Measurements from ENCODE around the gene C1QTNF12.

The C1QTNF12 gene

GRCh38 chr1:1210726-1211540 is 35.6 kb downstream of the C1QTNF12 start:
- H2BK5ac ChIP-seq (ENCODE audit: low read depth, low read length, poor library complexity, severe bottlenecking) = no peak overlapping the region
- 94% methylated on average over 30 of the region's 31 CpGs for WGBS
- no peak overlapping the region for H3K4me3 ChIP-seq (ENCODE audit: insufficient read depth in 1 of 2, low read depth in 1 of 2, low read length in 2 of 2)
- no peak overlapping the region for H4K8ac ChIP-seq (ENCODE audit: low read length)
- H3K4me2 ChIP-seq (ENCODE audit: low read length, poor library complexity, severe bottlenecking) = no peak overlapping the region
- H2BK120ac ChIP-seq (ENCODE audit: low read depth, low read length) = no peak overlapping the region
- no peak overlapping the region for H3K18ac ChIP-seq (ENCODE audit: low read depth in 1 of 2, low read length in 2 of 2)
- peaks cover 0 to 21% of the 10 kb centered on the region in 2 experiments for H3K27me3 ChIP-seq (ENCODE audit: control insufficient read depth in 1 of 2, insufficient read depth in 1 of 2, low read length in 2 of 2)
- H2BK15ac ChIP-seq (ENCODE audit: low read depth, poor library complexity, severe bottlenecking) = no peak overlapping the region
- no peak overlapping the region for H3K4ac ChIP-seq (ENCODE audit: low read depth in 1 of 2, low read length in 2 of 2)
- H3K14ac ChIP-seq (ENCODE audit: low read length in 2 of 2) = no peak overlapping the region
- no peak overlapping the region for H2BK12ac ChIP-seq (ENCODE audit: low read length in 2 of 2)
- H2AK5ac ChIP-seq (ENCODE audit: low read length, severe bottlenecking) = no peak overlapping the region
- DNase-seq = no peak
- no peaks in the 10 kb centered on the region for H3K9me3 ChIP-seq (ENCODE audit: control insufficient read depth, low read length)
- peaks cover 3 to 15% of the 10 kb centered on the region in 2 experiments for H3K36me3 ChIP-seq (ENCODE audit: control insufficient read depth in 1 of 2, insufficient read depth in 2 of 2, low read depth in 1 of 2, low read length in 2 of 2)
- H3K4me1 ChIP-seq (ENCODE audit: control insufficient read depth, insufficient read depth, low read depth, low read length) = peaks cover 67% of the 10 kb centered on the region
- H3K27ac ChIP-seq (ENCODE audit: low read length, poor library complexity, severe bottlenecking) = no peak overlapping the region
- H3K23ac ChIP-seq (ENCODE audit: low read length in 2 of 2) = no peak overlapping the region
- no peak overlapping the region for H4K91ac ChIP-seq (ENCODE audit: low read length)
- H2AFZ ChIP-seq (ENCODE audit: low read depth, low read length) = no peak overlapping the region
- peaks cover 6% of the 10 kb centered on the region for H3K79me1 ChIP-seq (replicated peaks; ENCODE audit: low read length, poor library complexity, severe bottlenecking)
- no peak overlapping the region for H3K9ac ChIP-seq (ENCODE audit: low read length)

DNA sequence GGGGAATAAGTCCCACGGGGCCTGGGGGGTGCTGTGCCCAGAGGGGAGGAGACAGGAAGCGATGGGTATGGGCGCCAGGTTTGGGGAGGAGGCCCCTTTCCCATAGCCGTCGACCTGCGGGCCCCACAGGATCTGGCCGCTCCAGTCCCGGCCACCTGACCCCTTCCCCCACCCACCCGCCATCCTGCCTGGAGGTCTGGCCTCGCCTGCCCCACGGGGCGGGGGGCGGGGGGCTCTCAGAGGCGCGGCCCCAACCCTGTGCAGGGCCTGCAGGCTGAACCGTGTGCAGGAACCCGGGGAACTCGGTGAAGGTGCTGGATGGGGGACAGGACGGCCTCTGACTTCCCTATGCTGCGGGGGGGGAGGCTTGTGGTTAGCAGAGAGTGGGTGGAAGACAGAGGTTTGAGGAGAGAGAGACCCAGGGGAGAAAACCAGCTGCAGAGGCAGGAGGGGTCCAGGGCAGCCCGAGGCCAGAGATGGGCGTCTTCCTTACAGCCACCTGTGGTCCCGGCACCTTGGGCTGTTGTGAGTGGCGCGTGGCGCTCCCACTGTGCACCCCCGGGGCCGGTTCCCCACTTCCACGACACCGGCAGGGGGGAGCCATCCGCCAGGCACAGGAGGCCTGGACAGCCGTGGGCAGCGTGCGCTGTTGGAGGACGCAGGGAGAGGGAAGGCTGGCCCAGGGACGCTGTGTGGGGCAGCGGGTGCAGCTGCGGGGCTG is 37.6 kb downstream of the C1QTNF12 start:
- Histone ChIP-seq H3K4me2 (ENCODE audit: low read length, poor library complexity, severe bottlenecking) (peak overlapping the region; percentile 7), H3K18ac (ENCODE audit: low read depth in 1 of 2, low read length in 2 of 2) (peak overlapping the region; percentile 45 to 88), H2BK5ac (ENCODE audit: low read depth, low read length, poor library complexity, severe bottlenecking) (no peak overlapping the region), H3K9ac (ENCODE audit: low read length) (peak overlapping the region; percentile 75), H3K36me3 (ENCODE audit: control insufficient read depth in 1 of 2, insufficient read depth in 2 of 2, low read depth in 1 of 2, low read length in 2 of 2) (peaks cover 0 to 4% of the 10 kb centered on the region in 2 experiments), H3K9me3 (ENCODE audit: control insufficient read depth, low read length) (no peaks in the 10 kb centered on the region), H3K23ac (ENCODE audit: low read length in 2 of 2) (no peak overlapping the region), H2AK5ac (ENCODE audit: low read length, severe bottlenecking) (peak overlapping the region; percentile 79), H3K14ac (ENCODE audit: low read length in 2 of 2) (peak overlapping the region in 1 of 2 experiments; percentile 13), H2AFZ (ENCODE audit: low read depth, low read length) (peak overlapping the region; percentile 42), H3K4me1 (ENCODE audit: control insufficient read depth, insufficient read depth, low read depth, low read length) (peaks cover 67% of the 10 kb centered on the region), H2BK120ac (ENCODE audit: low read depth, low read length) (no peak overlapping the region), H2BK12ac (ENCODE audit: low read length in 2 of 2) (no peak overlapping the region), H4K8ac (ENCODE audit: low read length) (no peak overlapping the region), H3K4ac (ENCODE audit: low read depth in 1 of 2, low read length in 2 of 2) (no peak overlapping the region), H3K79me1 (replicated peaks; ENCODE audit: low read length, poor library complexity, severe bottlenecking) (peaks cover under 1% of the 10 kb centered on the region), H2BK15ac (ENCODE audit: low read depth, poor library complexity, severe bottlenecking) (no peak overlapping the region), H4K91ac (ENCODE audit: low read length) (no peak overlapping the region), H3K4me3 (ENCODE audit: insufficient read depth in 1 of 2, low read depth in 1 of 2, low read length in 2 of 2) (peak overlapping the region in 1 of 2 experiments; percentile 65), H3K27ac (ENCODE audit: low read length, poor library complexity, severe bottlenecking) (no peak overlapping the region), H3K27me3 (ENCODE audit: control insufficient read depth in 1 of 2, insufficient read depth in 1 of 2, low read length in 2 of 2) (peaks cover 0 to 40% of the 10 kb centered on the region in 2 experiments)
- no peak for DNase-seq
- WGBS = 88% methylated on average over 31 of the region's 38 CpGs

DNA sequence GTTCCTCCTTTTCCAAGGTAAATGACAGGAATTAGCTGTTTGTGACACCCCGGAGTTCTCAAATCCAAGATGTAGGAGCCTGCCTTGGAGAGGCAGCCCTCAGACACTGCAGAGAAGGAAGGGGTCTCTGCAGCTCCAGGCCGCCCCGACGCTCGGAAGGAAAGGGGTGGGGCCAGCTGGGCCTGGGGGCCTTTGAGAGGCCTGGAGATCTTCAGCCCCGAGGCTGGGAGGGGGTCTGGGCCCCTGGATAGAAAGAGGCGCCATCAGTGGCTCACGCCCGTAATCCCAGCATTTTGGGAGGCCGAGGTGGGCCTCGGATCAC is 39.0 kb downstream of the C1QTNF12 start:
- no peak overlapping the region for H2AK5ac ChIP-seq (ENCODE audit: low read length, severe bottlenecking)
- H2BK15ac ChIP-seq (ENCODE audit: low read depth, poor library complexity, severe bottlenecking) = no peak overlapping the region
- H3K4me3 ChIP-seq (ENCODE audit: insufficient read depth in 1 of 2, low read depth in 1 of 2, low read length in 2 of 2) = no peak overlapping the region
- no peak overlapping the region for H3K23ac ChIP-seq (ENCODE audit: low read length in 2 of 2)
- peaks cover 0 to 52% of the 10 kb centered on the region in 2 experiments for H3K27me3 ChIP-seq (ENCODE audit: control insufficient read depth in 1 of 2, insufficient read depth in 1 of 2, low read length in 2 of 2)
- no peaks in the 10 kb centered on the region for H3K36me3 ChIP-seq (ENCODE audit: control insufficient read depth in 1 of 2, insufficient read depth in 2 of 2, low read depth in 1 of 2, low read length in 2 of 2)
- H3K14ac ChIP-seq (ENCODE audit: low read length in 2 of 2) = no peak overlapping the region
- H4K8ac ChIP-seq (ENCODE audit: low read length) = no peak overlapping the region
- 90% methylated on average over 11 of the region's 11 CpGs for WGBS
- H3K4me2 ChIP-seq (ENCODE audit: low read length, poor library complexity, severe bottlenecking) = no peak overlapping the region
- H3K4ac ChIP-seq (ENCODE audit: low read depth in 1 of 2, low read length in 2 of 2) = no peak overlapping the region
- H3K79me1 ChIP-seq (replicated peaks; ENCODE audit: low read length, poor library complexity, severe bottlenecking) = no peaks in the 10 kb centered on the region
- H3K4me1 ChIP-seq (ENCODE audit: control insufficient read depth, insufficient read depth, low read depth, low read length) = peaks cover 69% of the 10 kb centered on the region
- H4K91ac ChIP-seq (ENCODE audit: low read length) = no peak overlapping the region
- no peak overlapping the region for H2BK12ac ChIP-seq (ENCODE audit: low read length in 2 of 2)
- no peak overlapping the region for H2BK120ac ChIP-seq (ENCODE audit: low read depth, low read length)
- no peak overlapping the region for H2AFZ ChIP-seq (ENCODE audit: low read depth, low read length)
- no peak overlapping the region for H3K27ac ChIP-seq (ENCODE audit: low read length, poor library complexity, severe bottlenecking)
- no peaks in the 10 kb centered on the region for H3K9me3 ChIP-seq (ENCODE audit: control insufficient read depth, low read length)
- no peak for DNase-seq
- H3K18ac ChIP-seq (ENCODE audit: low read depth in 1 of 2, low read length in 2 of 2) = no peak overlapping the region
- H3K9ac ChIP-seq (ENCODE audit: low read length) = no peak overlapping the region
- H2BK5ac ChIP-seq (ENCODE audit: low read depth, low read length, poor library complexity, severe bottlenecking) = no peak overlapping the region

DNA sequence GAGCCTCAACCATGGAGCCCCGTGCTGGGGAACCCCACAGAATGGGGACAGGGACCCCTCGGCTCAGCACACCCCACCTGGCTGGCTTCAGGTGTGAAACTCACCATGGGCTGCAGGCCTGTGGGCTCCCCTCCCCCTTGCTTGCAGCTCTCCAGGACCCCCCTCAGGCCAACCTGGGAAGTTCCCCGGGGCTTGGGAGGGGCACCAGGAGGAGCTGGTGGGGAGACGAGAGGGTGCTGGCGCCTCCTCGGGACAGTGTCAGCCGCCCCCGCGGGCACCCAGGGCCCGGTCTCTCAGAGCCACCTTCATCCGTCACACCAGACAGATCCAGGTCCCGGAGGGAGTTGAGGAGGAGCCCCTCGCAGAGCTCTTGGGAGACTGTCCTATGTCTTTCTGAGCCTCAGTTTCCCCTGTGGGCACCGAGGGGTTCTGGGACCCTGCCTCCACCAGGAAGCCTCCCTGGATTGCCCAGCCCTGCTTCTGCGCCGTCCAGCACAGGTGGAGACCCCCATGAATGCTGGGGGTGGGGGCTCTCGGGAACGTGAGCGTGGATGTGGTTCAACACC is 39.5 kb downstream of the C1QTNF12 start:
- Histone ChIP-seq H3K4ac (ENCODE audit: low read depth in 1 of 2, low read length in 2 of 2) (no peak overlapping the region), H3K9me3 (ENCODE audit: control insufficient read depth, low read length) (no peaks in the 10 kb centered on the region), H3K36me3 (ENCODE audit: control insufficient read depth in 1 of 2, insufficient read depth in 2 of 2, low read depth in 1 of 2, low read length in 2 of 2) (no peaks in the 10 kb centered on the region), H2BK120ac (ENCODE audit: low read depth, low read length) (no peak overlapping the region), H3K27ac (ENCODE audit: low read length, poor library complexity, severe bottlenecking) (no peak overlapping the region), H2AK5ac (ENCODE audit: low read length, severe bottlenecking) (peak overlapping the region; percentile 61), H3K23ac (ENCODE audit: low read length in 2 of 2) (no peak overlapping the region), H3K9ac (ENCODE audit: low read length) (no peak overlapping the region), H4K91ac (ENCODE audit: low read length) (no peak overlapping the region), H2BK5ac (ENCODE audit: low read depth, low read length, poor library complexity, severe bottlenecking) (no peak overlapping the region), H3K4me3 (ENCODE audit: insufficient read depth in 1 of 2, low read depth in 1 of 2, low read length in 2 of 2) (no peak overlapping the region), H3K4me2 (ENCODE audit: low read length, poor library complexity, severe bottlenecking) (no peak overlapping the region), H3K79me1 (replicated peaks; ENCODE audit: low read length, poor library complexity, severe bottlenecking) (no peaks in the 10 kb centered on the region), H4K8ac (ENCODE audit: low read length) (no peak overlapping the region), H2BK15ac (ENCODE audit: low read depth, poor library complexity, severe bottlenecking) (no peak overlapping the region), H2BK12ac (ENCODE audit: low read length in 2 of 2) (no peak overlapping the region), H3K14ac (ENCODE audit: low read length in 2 of 2) (no peak overlapping the region), H3K27me3 (ENCODE audit: control insufficient read depth in 1 of 2, insufficient read depth in 1 of 2, low read length in 2 of 2) (peaks cover 0 to 52% of the 10 kb centered on the region in 2 experiments), H3K18ac (ENCODE audit: low read depth in 1 of 2, low read length in 2 of 2) (no peak overlapping the region), H2AFZ (ENCODE audit: low read depth, low read length) (no peak overlapping the region), H3K4me1 (ENCODE audit: control insufficient read depth, insufficient read depth, low read depth, low read length) (peaks cover 67% of the 10 kb centered on the region)
- 85% methylated on average over 19 of the region's 19 CpGs for WGBS
- DNase-seq = no peak

All from mesenchymal stem cell (in vitro differentiated cells and primary cell).